GM18508 (cell line): ENCODE measurements around the gene PRSS21.

Experiments
- ATAC-seq: cut with Tn5 transposase; IDR thresholded peaks from one replicate; pipeline ENCODE4 v1.9.1; 2021; ENCODE audit warnings: moderate number of reproducible peaks; ENCODE audit not compliant: insufficient read depth, unreplicated experiment

Gene PRSS21

DNA sequence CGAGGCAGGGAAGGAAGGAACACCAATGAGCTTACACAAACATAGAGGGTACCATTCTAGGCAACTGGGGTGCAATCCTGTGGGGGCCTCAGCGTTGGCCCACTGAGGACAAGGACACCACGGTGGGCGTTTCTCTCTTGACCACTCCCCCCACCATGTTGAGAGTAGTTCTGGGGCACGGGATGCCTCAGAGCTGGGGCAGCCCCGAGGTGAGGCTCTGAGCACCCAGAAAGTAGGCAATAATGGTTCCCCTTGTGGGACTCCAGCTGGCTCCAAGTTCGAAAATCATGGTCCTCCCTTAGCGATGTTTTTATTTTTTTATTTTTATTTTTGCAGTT is 5.1 kb downstream of the PRSS21 start:
- no peak for ATAC-seq

DNA sequence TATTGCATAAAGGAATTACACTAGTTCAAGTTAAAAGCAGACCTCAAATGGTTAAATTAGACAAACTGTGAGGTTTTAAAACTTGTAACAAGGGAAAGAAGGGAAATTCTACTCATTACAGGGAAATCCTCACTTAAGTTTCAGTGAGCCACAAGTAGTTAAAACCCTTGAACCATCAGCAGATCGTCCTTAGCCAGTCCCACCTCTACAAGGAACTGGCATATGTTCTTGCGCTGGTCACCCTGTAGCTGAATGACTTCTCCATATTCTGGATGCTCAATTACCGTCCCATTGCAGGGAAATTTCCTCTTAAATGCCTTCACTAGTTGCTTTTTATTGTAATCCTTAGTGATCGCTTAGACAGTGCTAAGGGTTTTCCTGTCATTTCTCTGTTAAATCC is 5.5 kb downstream of the PRSS21 start:
- ATAC-seq: no peak

DNA sequence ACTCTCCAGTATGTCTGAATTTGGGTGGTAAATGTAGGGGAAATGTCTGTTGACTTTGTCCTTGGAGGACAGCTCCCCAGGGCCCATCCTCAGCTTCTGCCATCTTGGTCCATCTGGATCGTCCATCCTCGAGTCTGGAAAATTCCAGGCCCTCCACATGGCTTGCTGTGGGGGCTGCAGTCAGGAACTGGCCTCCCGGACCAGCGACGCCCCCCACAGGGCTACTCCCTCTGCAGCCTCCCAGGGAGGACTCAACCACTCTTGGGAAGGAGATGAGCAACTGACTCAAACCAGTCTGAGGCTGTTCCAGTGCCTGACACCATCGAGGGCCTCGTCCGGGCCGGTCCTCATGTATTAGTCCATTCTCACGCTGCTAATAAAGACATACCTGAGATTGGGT is 7.6 kb downstream of the PRSS21 start:
- ATAC-seq: no peak

DNA sequence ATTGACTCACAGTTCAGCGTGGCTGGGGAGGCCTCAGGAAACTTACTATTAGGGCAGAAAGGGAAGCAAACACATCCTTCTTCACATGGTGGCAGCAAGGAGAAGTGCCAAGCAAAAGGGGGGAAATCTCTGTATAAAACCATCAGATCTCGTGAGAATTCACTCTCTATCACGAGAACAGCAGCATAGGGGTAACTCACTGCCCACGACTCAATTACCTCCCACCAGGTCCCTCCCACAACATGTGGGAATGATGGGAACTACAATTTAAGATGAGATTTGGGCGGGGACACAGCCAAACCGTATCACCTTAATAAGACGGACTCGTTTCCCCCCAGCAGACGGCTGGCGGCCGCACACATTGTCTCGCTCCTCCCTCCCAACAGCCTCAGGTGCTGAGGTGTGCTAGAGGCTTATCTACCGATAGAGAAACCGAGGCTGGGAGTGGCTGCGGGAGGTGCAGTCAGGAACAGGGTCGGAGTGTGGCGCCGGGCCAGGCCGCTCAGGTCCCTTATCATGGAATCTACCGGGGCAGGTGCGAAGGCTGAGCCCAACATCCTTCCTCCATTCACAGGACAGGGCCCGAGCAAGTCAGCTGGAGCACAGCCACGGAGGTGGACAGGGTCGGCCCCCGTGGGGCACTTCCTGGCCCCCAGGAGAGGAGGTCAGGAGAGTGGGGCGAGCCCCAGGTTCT is 8.2 kb downstream of the PRSS21 start:
- no peak for ATAC-seq

DNA sequence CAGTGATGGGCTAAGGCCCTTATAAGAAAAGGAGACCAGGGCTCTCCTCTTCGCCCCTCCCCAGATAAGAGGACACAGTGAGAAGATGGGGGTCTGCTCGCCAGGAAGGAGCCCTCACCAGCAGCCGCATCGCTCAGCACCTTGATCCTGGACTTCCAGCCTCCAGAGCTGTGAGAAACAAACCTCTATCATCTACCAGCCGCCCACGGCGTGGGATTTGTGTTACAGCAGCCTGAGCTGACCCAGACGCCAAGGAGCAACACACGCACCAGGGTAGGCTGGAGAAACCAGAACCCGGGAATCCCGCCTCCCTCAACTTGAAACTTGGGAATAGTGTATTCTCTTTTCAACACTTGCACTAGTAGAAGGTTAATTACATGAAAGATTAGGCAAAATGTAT is 8.9 kb downstream of the PRSS21 start:
- no peak for ATAC-seq

DNA sequence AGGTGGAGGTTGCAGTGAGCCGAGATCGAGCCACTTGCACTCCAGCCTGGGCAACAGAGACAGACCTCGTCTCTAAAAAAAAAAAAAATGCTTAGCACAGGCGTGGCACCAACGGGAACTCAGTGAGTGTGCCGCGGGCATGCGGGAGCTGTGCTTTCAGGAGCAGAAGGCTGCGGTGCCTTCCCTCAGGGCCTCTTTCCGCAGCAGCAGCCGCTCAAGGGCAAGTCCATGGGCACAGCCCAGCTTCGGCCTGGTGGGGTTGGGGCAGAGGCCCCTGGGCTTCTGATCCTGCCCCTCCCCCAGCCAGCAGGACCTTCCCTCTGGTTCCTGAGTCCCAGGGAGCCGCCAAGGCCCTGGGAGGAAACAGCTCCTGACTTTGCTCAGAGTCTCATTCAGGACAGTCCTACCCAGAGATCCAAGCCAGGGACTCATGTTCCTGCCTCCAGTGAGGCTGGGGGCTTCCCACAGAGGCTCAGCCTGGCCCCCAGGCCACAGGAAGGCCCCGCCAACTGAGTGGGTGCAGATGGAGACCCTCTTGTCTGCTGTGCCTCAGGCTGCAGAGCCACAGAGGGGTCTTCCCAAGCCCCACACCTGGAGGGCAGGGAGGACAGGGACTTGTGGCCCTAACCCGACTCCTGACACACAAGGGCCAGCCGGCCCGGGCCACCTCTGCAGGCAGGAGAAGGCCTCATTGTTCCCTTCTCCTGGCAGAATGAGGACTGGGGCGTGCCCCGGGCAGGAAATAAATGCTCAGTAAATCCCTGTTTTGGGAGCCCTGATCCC is 9.7 kb downstream of the PRSS21 start:
- ATAC-seq: no peak

DNA sequence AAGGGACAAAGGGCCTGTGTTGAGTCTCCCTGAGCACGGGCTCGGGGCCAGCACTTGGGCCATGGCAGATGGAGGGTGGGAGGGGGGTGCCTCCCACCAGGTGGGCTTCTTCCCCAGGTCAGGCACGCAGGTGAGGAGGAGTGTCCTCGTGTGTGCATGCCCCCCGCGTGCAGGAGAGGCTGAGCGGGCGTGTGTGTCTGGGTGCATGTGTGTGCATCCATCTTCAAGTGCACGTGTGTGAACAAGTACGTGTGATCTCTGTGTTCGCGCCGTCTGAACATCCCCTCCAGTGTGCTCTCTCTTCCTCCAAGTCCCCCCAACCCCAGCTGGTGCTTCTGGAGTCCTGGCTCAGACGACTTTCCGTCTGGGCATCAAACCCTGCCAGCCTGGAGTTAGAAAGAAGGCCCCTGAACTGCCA is 10.3 kb downstream of the PRSS21 start:
- ATAC-seq: no peak

DNA sequence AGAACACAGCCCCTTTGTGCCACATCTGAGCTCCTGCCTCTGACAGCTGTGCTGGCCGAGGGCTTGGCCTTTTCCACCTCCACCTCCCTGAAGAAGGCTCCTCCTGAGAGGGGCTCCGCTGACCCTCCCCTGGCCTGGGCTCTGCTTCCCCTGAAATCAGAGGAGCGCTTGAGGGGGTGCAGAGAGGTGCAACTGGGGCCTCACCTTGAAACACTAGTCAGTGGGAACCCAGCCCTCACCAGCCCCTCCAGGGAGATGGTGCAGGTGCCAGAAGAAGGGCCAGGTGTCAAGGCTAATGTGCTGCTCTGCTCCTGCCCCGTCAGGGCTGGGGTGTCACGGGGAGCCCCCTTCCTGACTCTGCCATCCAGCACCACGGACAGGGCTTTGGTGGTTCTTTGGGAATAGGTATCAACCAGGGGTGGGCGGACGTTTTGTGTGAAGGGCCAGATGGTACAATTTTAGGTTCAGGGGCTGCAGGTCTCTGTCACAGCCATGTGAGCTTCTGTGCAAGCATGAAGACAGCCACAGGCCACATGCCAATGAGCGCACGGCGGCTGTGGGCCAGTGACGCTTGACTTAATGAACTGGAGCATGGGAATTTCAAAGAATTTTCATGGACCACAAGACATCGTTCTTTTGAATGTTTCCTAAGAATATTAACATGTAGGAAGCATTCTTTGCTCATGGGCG is 10.9 kb downstream of the PRSS21 start:
- no peak for ATAC-seq

DNA sequence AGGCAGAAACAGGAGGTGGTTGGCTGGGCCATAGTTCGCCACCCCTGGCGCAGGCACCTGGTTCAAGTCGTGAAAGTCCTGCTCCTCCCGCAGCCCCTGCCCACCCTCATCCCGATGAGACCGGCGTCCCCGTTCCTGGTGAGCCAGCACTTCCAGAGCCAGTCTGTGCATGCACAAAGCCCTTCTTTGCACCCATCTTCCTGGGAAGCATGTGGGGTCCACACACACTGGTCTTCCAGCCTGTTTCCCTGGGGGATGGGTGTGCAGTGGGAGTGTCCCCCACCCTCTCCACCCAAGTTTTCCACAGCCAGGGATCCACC is 11.4 kb downstream of the PRSS21 start:
- no peak for ATAC-seq

DNA sequence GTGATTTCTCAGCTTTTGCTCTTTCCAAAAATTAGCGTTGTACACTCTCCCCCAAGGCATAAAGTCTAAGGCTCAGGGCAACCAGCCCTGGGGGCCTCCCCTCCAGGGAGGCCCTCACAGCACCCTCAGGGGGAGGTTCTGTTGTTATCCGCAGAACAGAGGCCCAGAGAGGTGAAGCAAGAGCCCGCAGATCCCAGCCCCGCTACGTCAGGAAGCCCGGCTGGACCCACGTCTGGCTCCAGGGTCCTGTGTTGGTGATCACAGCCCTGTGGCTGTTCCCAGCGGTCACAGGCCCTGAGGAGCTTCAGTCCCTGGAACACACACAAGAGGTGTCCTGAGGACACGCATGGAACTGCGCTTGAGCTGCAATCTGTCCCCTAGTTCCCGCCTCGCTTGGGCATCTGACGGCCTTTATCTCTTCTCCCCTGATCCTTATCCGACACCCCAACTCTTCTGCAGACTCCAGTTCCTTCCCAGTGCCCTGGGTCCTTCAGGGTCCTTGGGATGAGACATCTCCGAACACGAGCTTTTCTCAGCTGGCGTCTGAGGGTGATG is 11.9 kb downstream of the PRSS21 start:
- no peak for ATAC-seq

DNA sequence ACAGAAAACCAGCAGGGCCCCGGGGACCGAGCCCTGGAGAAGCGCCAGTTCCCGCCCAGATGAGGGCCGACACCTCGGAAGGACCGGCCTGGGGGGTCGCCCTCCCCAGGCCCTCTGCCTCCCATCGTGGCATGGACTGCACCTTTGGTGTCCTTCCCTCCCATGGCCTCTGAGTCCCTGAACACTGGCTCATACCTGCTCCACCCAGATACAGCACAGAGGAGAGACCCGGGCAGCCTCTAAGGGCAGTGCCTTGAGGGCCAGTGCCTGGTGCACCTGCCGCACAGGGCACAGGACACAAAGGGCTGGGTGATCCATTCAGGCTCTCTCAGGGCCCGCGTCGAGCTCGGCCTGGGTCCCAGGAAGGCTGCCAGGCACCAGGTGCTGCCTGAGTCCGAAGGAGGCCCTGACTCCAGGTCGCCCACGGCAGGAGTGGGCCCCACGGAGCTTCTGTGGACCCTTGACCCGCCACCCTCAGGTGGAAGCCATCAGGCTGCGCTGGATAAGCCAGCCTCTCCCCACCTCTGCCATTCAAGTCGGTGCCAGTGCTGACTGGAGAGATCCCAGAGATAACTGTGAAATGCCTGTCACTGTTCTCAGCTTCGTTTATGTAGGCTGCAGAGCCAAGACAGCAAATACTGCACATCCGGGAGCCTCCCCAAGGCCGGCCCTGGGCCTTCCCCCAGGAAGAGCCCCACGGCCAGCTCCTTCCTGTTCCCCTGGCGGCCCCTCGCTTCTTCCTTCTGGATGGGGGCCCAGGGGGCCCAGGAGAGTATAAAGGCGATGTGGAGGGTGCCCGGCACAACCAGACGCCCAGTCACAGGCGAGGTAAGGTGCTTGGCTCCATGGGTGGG is 12.7 kb downstream of the PRSS21 start, which contains the start of gene ZG16B:
Gene ZG16B, plus strand, starts transcription at position 803 of the 854 bp plus-strand sequence. CDS start 139 bp downstream, outside the sequence.
- no peak for ATAC-seq

DNA sequence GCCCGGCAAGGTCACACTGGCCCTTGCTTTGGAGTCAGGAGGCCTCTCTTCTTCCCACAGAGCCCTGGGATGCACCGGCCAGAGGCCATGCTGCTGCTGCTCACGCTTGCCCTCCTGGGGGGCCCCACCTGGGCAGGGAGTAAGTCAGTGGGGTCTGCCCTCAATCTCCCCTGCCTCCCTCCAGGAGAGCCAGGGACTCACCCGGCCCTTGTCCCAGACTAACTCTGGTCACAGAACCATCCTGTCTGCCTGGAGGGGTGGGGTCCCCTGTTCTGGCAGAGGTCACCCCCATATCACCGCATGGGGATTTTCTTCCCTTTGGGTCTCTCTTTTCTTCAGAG is 13.3 kb downstream of the PRSS21 start:
- no peak for ATAC-seq

DNA sequence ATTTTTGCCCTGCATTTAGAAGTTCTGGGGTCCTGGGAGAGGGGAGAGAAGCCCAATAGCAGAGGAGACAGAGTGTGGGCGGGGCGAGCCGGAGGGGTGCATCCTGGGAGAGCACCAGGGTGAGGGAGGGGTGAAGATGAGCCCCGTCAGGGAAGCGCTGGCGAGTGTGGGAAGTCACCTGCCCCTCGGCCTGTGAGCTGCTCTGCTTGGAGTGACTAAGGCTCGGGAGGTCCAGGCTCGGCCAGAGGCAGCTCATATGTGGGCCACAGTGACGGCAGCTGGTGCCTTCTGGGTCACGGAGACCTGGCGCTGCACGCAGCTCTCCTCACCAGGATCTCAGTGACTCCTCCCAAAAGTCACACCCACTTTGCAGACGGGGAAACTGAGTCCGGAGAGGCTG is 14.2 kb downstream of the PRSS21 start:
- ATAC-seq: no peak

DNA sequence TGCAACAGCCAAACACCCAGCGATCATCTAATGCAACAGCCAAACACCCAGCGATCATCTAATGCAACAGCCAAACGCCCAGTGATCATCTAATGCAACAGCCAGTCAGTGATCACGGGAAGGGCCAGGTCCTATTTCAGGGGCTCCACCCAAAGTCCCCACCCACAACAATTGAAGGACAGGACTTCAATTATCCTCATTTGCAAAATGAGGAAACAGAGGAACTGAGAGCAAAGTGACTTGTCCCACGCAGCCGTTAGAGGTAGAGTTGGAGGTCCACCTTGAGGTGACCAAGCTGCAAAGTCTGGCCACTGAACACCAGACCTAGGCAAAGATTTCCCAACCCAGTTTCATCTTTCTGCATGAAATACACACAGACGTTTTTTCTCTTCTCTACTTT is 16.7 kb downstream of the PRSS21 start:
- no peak for ATAC-seq

DNA sequence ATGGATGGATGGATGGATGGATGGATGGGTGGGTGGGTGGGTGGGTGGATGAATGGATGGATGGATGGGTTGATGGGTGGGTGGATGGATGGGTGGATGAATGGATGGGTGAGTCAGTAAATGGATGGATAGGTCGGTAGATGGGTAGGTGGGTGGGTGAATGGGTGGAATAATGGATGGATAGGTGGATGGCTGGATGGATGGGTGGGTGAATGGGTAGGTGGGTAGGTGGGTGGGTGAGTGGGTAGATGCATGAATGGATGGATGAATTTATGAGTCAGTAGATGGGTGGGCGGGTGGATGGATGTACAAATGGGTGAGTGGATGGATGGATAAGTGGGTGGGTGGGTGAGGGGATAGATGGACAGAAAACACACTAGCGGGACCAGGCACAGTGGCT is 17.9 kb downstream of the PRSS21 start:
- ATAC-seq: no peak

DNA sequence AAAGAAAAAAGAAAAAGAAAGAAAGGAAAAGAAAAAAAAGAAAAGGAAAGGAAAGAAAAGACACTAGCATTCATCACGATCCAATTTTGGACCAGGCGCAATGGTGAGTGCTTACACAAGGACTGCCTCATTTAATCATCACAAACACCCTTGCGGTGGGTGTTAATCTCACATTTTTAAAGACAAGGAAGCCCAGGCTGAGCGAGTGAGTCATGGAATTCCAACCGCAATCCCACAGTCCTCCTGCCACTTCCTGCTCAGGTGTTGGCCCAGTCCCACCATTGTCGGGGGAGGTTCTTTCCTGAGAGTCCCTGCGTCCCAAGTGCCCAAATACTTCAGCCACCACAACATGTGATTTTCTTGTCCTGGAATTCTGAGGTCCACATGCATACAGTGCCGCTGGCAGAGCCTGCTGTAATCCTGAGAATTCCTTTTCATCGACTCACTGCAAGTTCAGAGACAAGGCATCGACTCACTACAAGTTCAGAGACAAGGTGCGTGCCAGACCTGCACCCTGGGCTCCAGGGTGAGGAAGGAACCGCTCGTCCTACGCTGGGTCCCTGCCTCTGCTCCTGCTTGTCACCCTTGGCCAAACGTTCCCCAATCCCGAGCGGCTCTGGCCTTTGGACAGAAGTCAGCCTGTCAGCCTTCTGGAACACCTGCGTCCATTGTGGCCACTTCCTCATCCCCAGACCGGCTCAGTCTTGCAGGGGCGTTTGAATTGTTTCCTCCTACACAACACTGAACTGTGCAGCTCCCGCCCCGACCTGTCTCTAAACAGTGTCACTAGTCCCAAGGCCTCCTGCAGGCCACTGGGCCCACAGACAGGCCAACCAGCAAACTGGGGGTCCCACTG is 18.8 kb downstream of the PRSS21 start:
- no peak for ATAC-seq

DNA sequence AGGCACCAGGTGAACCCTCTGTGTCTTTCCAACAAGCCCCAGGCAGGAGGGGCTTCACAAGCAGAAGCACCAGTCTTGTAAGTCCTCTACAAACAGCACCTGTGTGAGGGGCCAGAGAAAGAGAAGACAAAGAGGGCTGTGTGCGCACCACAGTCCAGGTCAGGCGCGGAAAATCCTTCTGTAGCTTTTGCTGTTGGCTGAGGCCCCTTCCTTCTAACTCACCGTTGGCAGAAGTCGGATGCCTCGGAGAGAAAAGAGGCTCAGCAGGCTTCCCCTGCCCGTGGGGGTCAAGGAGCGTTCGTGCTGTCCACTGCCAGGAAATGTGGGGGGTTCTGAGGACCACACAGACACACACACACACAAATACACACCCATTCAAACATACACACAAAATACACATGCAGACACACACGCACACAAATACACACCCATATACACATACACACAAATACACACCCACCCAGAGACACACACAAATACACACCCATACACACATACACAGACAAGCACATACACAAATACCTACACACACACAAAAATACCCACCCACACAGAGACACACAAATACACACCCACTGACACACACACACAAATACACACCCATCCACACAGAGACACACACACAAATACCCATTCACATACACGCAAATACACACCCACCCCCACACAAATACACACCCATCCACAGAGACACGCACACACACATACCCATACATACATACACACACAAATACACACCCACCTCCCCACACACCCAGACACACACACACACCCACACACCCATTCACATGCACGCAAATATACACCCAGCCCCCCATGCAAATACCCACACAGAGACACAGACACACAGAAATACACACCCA is 19.8 kb downstream of the PRSS21 start:
- no peak for ATAC-seq

DNA sequence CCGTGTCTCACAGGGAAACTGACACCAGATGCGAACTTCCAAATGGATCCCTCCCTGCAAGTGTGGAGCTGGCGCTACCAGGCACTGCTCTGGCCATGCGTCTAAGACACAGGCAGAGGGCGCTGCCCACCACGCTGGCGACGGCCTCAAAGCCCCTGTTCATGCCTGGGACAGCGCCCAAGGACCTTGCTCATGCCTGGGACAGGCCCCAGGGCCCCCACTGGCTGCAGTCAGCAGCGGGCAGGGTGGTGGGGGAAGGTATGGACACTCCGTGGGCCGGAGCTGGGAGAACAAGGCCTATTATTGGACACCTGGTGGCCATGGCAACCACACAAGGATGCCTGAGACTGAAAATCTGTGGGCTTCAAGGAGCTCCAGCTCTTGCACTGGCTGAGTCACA is 21.9 kb downstream of the PRSS21 start:
- no peak for ATAC-seq
